ENCODE measurements around the gene ZNF318. TPM values are rescaled to one million over a fixed set of nuclear protein-coding genes. Genes with fewer than 3 reads are reported as not detected.

The ZNF318 gene
- total RNA-seq, 1 donor from 2014 or later = 17.6 TPM

DNA sequence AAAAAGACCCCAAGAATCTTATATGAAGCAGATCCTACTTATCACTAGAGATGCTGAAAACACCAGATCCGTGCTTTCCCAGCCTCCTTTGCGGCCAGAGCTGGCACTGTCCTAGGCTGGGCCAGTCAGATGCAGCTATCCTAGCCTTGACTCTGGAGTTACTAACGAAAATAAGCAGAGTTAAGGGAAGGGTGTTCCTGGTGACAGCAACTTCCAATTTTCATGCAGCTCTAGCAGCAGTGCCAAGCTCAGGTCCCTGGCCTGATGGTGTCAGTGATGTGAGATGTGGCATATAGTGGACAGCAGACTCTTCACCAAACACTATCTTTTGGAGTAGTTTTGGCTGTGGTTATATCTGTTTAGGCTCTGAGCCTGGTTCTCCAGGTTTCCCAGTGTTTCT lies 32.3 kb upstream of the ZNF318 start:
- Histone ChIP-seq H2AFZ (replicated peaks) (no peak overlapping the region), H3K4me1 (no peaks in the 10 kb centered on the region), H4K20me1 (ENCODE audit: low read depth) (no peaks in the 10 kb centered on the region), H3K4me3 (no peak overlapping the region), H3K36me3 (no peaks in the 10 kb centered on the region), H3K4me2 (no peak overlapping the region), H3K79me2 (ENCODE audit: low read depth) (no peaks in the 10 kb centered on the region), H3K9ac (no peak overlapping the region), H3F3A (ENCODE audit: low read depth) (no peaks in the 10 kb centered on the region), H3K9me3 (ENCODE audit: low read depth) (no peaks in the 10 kb centered on the region), H3K27me3 (peaks cover 16% of the 10 kb centered on the region), H3K27ac (no peak overlapping the region)
- H3K27ac Mint-ChIP-seq = no peak overlapping the region
- no peaks in the 10 kb centered on the region for H3K4me1 Mint-ChIP-seq
- H3K36me3 Mint-ChIP-seq = no peaks in the 10 kb centered on the region
- no peak for DNase-seq (ENCODE audit: low spot score)
- H3K4me3 Mint-ChIP-seq = no peak overlapping the region
- H3K27me3 Mint-ChIP-seq (ENCODE audit: insufficient read depth, low read depth) = peaks cover 8% of the 10 kb centered on the region
- H3K9me3 Mint-ChIP-seq = no peaks in the 10 kb centered on the region
- TF ChIP-seq EZH2 (IDR thresholded peaks at IDR 0.05) (no peak), EZH2phosphoT487 (IDR thresholded peaks at IDR 0.05) (no peak)
- TF ChIP-seq, protein P1, sequence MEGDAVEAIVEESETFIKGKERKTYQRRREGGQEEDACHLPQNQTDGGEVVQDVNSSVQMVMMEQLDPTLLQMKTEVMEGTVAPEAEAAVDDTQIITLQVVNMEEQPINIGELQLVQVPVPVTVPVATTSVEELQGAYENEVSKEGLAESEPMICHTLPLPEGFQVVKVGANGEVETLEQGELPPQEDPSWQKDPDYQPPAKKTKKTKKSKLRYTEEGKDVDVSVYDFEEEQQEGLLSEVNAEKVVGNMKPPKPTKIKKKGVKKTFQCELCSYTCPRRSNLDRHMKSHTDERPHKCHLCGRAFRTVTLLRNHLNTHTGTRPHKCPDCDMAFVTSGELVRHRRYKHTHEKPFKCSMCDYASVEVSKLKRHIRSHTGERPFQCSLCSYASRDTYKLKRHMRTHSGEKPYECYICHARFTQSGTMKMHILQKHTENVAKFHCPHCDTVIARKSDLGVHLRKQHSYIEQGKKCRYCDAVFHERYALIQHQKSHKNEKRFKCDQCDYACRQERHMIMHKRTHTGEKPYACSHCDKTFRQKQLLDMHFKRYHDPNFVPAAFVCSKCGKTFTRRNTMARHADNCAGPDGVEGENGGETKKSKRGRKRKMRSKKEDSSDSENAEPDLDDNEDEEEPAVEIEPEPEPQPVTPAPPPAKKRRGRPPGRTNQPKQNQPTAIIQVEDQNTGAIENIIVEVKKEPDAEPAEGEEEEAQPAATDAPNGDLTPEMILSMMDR (IDR thresholded peaks at IDR 0.05) = no peak

DNA sequence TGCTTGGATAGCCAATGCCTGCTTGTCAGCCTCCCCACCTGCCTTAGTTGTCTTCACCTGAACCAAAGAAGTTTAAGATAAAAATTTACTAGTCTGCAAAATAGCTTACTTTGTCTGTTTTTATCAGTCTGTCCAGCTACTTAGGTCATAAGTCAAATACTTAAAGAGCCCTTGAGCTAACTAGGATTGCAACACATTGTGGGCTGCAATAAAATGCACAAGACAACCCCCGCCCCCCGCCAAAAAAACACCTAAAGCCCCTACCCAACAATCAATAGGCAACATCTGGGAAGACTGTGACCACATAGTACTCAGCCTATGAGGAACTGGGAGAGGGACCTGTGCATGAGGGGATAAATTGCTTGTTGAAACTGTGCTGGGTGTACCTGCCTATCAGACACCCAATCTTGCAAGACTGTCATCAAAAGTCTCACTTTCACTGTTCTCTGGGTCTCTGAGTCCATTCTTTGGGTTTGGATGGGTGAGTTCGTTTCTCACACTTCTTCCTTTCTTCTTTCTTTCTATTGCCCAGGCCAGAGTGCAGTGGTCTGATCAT lies 30.6 kb upstream of the ZNF318 start:
- H3K9me3 Mint-ChIP-seq = no peaks in the 10 kb centered on the region

GRCh38 chr6:43396408-43397149 lies 27.1 kb upstream of the ZNF318 start:
- Histone ChIP-seq H3K4me2 (no peak overlapping the region), H3K4me1 (peaks cover 5% of the 10 kb centered on the region), H3K27ac (no peak overlapping the region), H3K9me3 (ENCODE audit: low read depth) (no peaks in the 10 kb centered on the region), H4K20me1 (ENCODE audit: low read depth) (no peaks in the 10 kb centered on the region), H3K79me2 (ENCODE audit: low read depth) (no peaks in the 10 kb centered on the region), H3K9ac (no peak overlapping the region), H3K4me3 (no peak overlapping the region), H3K27me3 (no peaks in the 10 kb centered on the region), H2AFZ (replicated peaks) (no peak overlapping the region), H3K36me3 (no peaks in the 10 kb centered on the region), H3F3A (ENCODE audit: low read depth) (no peaks in the 10 kb centered on the region)
- no peaks in the 10 kb centered on the region for H3K36me3 Mint-ChIP-seq
- H3K27ac Mint-ChIP-seq = no peak overlapping the region
- DNase-seq (ENCODE audit: low spot score) = no peak
- TF ChIP-seq EZH2 (IDR thresholded peaks at IDR 0.05) = no peak
- TF ChIP-seq, protein P1 (IDR thresholded peaks at IDR 0.05) = no peak
- TF ChIP-seq EZH2phosphoT487 (IDR thresholded peaks at IDR 0.05) = no peak
- H3K27me3 Mint-ChIP-seq (ENCODE audit: insufficient read depth, low read depth) = peaks cover 10% of the 10 kb centered on the region
- no peak overlapping the region for H3K4me3 Mint-ChIP-seq
- no peaks in the 10 kb centered on the region for H3K9me3 Mint-ChIP-seq
- H3K4me1 Mint-ChIP-seq = peaks cover 9% of the 10 kb centered on the region

More for the DNA sequence above, 30.6 kb upstream of the ZNF318 start:
- no peak overlapping the region for H3K27ac Mint-ChIP-seq
- TF ChIP-seq EZH2phosphoT487 (IDR thresholded peaks at IDR 0.05) = no peak
- H3K79me2 ChIP-seq (ENCODE audit: low read depth) = no peaks in the 10 kb centered on the region
- no peak overlapping the region for H3K4me3 ChIP-seq
- no peaks in the 10 kb centered on the region for H3K36me3 Mint-ChIP-seq
- H3K4me3 Mint-ChIP-seq = no peak overlapping the region
- no peaks in the 10 kb centered on the region for H3K4me1 Mint-ChIP-seq
- no peaks in the 10 kb centered on the region for H3F3A ChIP-seq (ENCODE audit: low read depth)
- no peaks in the 10 kb centered on the region for H4K20me1 ChIP-seq (ENCODE audit: low read depth)
- H3K9ac ChIP-seq = no peak overlapping the region
- H3K27ac ChIP-seq = no peak overlapping the region
- peaks cover 12% of the 10 kb centered on the region for H3K27me3 ChIP-seq
- H3K4me1 ChIP-seq = no peaks in the 10 kb centered on the region
- no peak overlapping the region for H3K4me2 ChIP-seq
- no peaks in the 10 kb centered on the region for H3K36me3 ChIP-seq
- no peak for DNase-seq (ENCODE audit: low spot score)
- H3K9me3 ChIP-seq (ENCODE audit: low read depth) = no peaks in the 10 kb centered on the region
- peaks cover 6% of the 10 kb centered on the region for H3K27me3 Mint-ChIP-seq (ENCODE audit: insufficient read depth, low read depth)
- no peak overlapping the region for H2AFZ ChIP-seq (replicated peaks)

DNA sequence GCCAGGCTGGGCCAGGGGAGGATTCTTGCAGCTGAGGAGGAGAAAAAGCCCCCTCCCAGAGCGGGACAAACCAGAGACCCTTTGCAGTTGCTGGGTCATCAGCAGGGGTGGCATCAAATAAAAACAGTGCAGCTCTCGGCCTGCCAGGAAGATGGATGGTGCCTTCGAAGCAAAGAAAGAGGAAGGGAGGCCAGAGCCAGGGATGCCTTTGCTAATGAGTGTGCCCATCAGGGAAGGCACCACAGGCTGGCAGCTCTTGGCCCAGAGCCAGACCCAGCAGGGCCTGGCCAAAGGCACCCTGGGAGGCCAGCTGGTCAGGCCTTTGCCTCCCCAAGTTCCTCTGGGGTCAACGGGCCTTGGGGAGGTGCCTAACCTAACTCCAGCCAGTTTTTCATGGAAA lies 26.3 kb upstream of the ZNF318 start:
- H3K9me3 ChIP-seq (ENCODE audit: low read depth) = no peaks in the 10 kb centered on the region
- no peaks in the 10 kb centered on the region for H4K20me1 ChIP-seq (ENCODE audit: low read depth)
- no peaks in the 10 kb centered on the region for H3F3A ChIP-seq (ENCODE audit: low read depth)
- H3K9me3 Mint-ChIP-seq = no peaks in the 10 kb centered on the region
- no peaks in the 10 kb centered on the region for H3K27me3 ChIP-seq
- no peaks in the 10 kb centered on the region for H3K79me2 ChIP-seq (ENCODE audit: low read depth)
- H3K4me1 Mint-ChIP-seq = peaks cover 17% of the 10 kb centered on the region
- no peak overlapping the region for H3K27ac ChIP-seq
- no peak overlapping the region for H3K4me3 ChIP-seq
- no peak overlapping the region for H3K4me3 Mint-ChIP-seq
- H3K36me3 ChIP-seq = no peaks in the 10 kb centered on the region
- no peak overlapping the region for H3K9ac ChIP-seq
- no peak overlapping the region for H3K4me2 ChIP-seq
- no peak for TF ChIP-seq EZH2 (IDR thresholded peaks at IDR 0.05)
- no peak for TF ChIP-seq EZH2phosphoT487 (IDR thresholded peaks at IDR 0.05)
- TF ChIP-seq, protein P1 (IDR thresholded peaks at IDR 0.05) = no peak
- DNase-seq (ENCODE audit: low spot score) = no peak
- H3K36me3 Mint-ChIP-seq = no peaks in the 10 kb centered on the region
- H2AFZ ChIP-seq (replicated peaks) = no peak overlapping the region
- H3K4me1 ChIP-seq = peaks cover 8% of the 10 kb centered on the region
- H3K27ac Mint-ChIP-seq = no peak overlapping the region
- peaks cover 10% of the 10 kb centered on the region for H3K27me3 Mint-ChIP-seq (ENCODE audit: insufficient read depth, low read depth)

Measured in neural progenitor cell (in vitro differentiated cells).